Tibial artery (tissue), 4 donors: ENCODE data around the gene EFCAB10.
A peak's percentile ranks its signal among the peaks of the same experiment; 100 is the strongest.

ENCODE experiments used
- DNase-seq, 2 donors: peaks; one replicate each; pipeline ENCODE4 v3.0.0-alpha.2; 2019
- H3K27ac ChIP-seq, 2 donors: fragments of 200-600 bp; sonication (generic) in 1 of 2; 1 replicate in 1 of 2; 2 replicates in 1 of 2; pipeline ENCODE4 v1.5.1; 2018 to 2019; ENCODE audit warnings: mild to moderate bottlenecking in 1 of 2
- H3K27me3 ChIP-seq, 2 donors: fragments of 200-600 bp; sonication (generic) in 1 of 2; one replicate each; pipeline versions ENCODE4 v1.5.1 to v1.6.0; 2016 to 2019
- H3K36me3 ChIP-seq, 3 donors: fragments of 200-600 bp; sonication (generic) in 2 of 3; one replicate each; pipeline ENCODE4 v1.5.1; 2016 to 2019; ENCODE audit warnings: mild to moderate bottlenecking in 2 of 3
- H3K4me1 ChIP-seq, 4 donors: fragments of 200-600 bp; sonication (generic) in 2 of 4; 1 replicate in 3 of 4; 2 replicates in 1 of 4; pipeline ENCODE4 v1.5.1; 2016 to 2019
- H3K4me3 ChIP-seq, 2 donors: fragments of 200-600 bp; sonication (generic) in 1 of 2; 1 replicate in 1 of 2; 2 replicates in 1 of 2; pipeline ENCODE4 v1.5.1; 2018 to 2019; ENCODE audit warnings: mild to moderate bottlenecking in 2 of 2
- H3K9me3 ChIP-seq, 3 donors: fragments of 200-600 bp; sonication (generic) in 1 of 3; one replicate each; pipeline ENCODE4 v1.5.1; 2016 to 2019
- CTCF ChIP-seq, 2 experiments: fragments of 200-600 bp in 1 of 2; fragments of 450-650 bp in 1 of 2; IDR thresholded peaks; one replicate each; pipeline ENCODE4 v1.5.1; 2017 to 2019; ENCODE audit warnings: antibody characterized with exemption in 2 of 2, mild to moderate bottlenecking in 1 of 2, moderate library complexity in 1 of 2
- intact Hi-C: fragments of 100-400 bp; cut with DNase I; formaldehyde crosslinking; loops from one replicate; pipeline ENCODE4 v1.15.0; 2023; ENCODE audit warnings: low total_unique reads

The EFCAB10 gene

GRCh38 chr7:105581066-105581811, at the start of gene EFCAB10:
Gene EFCAB10 (minus strand): TSS chr7:105581493. CDS start chr7:105581463, 30 bp downstream.
- Histone ChIP-seq H3K36me3 (no peaks in the 10 kb centered on the region), H3K4me3 (peak within 1 kb of the TSS; percentile 16 to 26), H3K9me3 (no peaks in the 10 kb centered on the region), H3K27me3 (peaks cover 0 to 13% of the 10 kb centered on the region in 2 donors), H3K27ac (no peak within 1 kb of the TSS), H3K4me1 (peaks cover 0 to 6% (median 3%) of the 10 kb centered on the region in 4 donors)
- DNase-seq = no peak
- TF ChIP-seq CTCF (IDR thresholded peaks at IDR 0.05) = no peak
- intact Hi-C loops = no loop called here

GRCh38 chr7:105625986-105626385, 44.7 kb upstream of the EFCAB10 start:
- no peak for TF ChIP-seq CTCF (IDR thresholded peaks at IDR 0.05)
- peaks cover 27 to 44% (median 38%) of the 10 kb centered on the region in 3 donors for H3K36me3 ChIP-seq
- H3K4me3 ChIP-seq = no peak overlapping the region
- no peaks in the 10 kb centered on the region for H3K9me3 ChIP-seq
- DNase-seq = no peak
- peaks cover 0 to 6% (median 3%) of the 10 kb centered on the region in 4 donors for H3K4me1 ChIP-seq
- H3K27ac ChIP-seq = no peak overlapping the region
- intact Hi-C loops = no loop called here
- H3K27me3 ChIP-seq = no peaks in the 10 kb centered on the region

GRCh38 chr7:105623906-105624305, 42.6 kb upstream of the EFCAB10 start:
- Histone ChIP-seq H3K36me3 (peaks cover 27 to 38% (median 28%) of the 10 kb centered on the region in 3 donors), H3K4me1 (peaks cover 0 to 6% (median 3%) of the 10 kb centered on the region in 4 donors), H3K4me3 (no peak overlapping the region), H3K9me3 (no peaks in the 10 kb centered on the region), H3K27me3 (no peaks in the 10 kb centered on the region), H3K27ac (no peak overlapping the region)
- no peak for TF ChIP-seq CTCF (IDR thresholded peaks at IDR 0.05)
- DNase-seq = no peak
- intact Hi-C loops = no loop called here

GRCh38 chr7:105623378-105623777, 42.1 kb upstream of the EFCAB10 start:
- Histone ChIP-seq H3K4me3 (no peak overlapping the region), H3K4me1 (peaks cover 0 to 6% (median 3%) of the 10 kb centered on the region in 4 donors), H3K36me3 (peaks cover 27 to 43% (median 28%) of the 10 kb centered on the region in 3 donors), H3K27me3 (no peaks in the 10 kb centered on the region), H3K9me3 (no peaks in the 10 kb centered on the region), H3K27ac (no peak overlapping the region)
- no peak for DNase-seq
- no peak for TF ChIP-seq CTCF (IDR thresholded peaks at IDR 0.05)
- intact Hi-C loops = no loop called here

- Histone ChIP-seq H3K4me1 (peaks cover 0 to 6% (median 3%) of the 10 kb centered on the region in 4 donors), H3K36me3 (peaks cover 27 to 50% (median 34%) of the 10 kb centered on the region in 3 donors), H3K4me3 (no peak overlapping the region), H3K27me3 (no peaks in the 10 kb centered on the region), H3K9me3 (no peaks in the 10 kb centered on the region), H3K27ac (no peak overlapping the region)
- intact Hi-C loops = no loop called here
- no peak for DNase-seq
- TF ChIP-seq CTCF (IDR thresholded peaks at IDR 0.05) = no peak
Measured at GRCh38 chr7:105622106-105622731, 40.9 kb upstream of the EFCAB10 start.
